DND-41 (cell line): Measurements from ENCODE around the gene RABGGTA.

ENCODE experiments used
- EZH2 ChIP-seq: IDR thresholded peaks from 3 replicates; pipeline ENCODE4 v1.6.1; 2012; ENCODE audit warnings: borderline replicate concordance, low read depth, mild to moderate bottlenecking, moderate library complexity, low read length, inconsistent platforms; ENCODE audit not compliant: severe bottlenecking
- TF ChIP-seq, protein P1 (sequence below): IDR thresholded peaks from 2 replicates; pipeline ENCODE4 v1.5.1; 2012; ENCODE audit warnings: borderline replicate concordance, low read length, moderate library complexity, mild to moderate bottlenecking; ENCODE audit not compliant: poor library complexity, severe bottlenecking; ENCODE audit errors: extremely low read depth

DNA sequence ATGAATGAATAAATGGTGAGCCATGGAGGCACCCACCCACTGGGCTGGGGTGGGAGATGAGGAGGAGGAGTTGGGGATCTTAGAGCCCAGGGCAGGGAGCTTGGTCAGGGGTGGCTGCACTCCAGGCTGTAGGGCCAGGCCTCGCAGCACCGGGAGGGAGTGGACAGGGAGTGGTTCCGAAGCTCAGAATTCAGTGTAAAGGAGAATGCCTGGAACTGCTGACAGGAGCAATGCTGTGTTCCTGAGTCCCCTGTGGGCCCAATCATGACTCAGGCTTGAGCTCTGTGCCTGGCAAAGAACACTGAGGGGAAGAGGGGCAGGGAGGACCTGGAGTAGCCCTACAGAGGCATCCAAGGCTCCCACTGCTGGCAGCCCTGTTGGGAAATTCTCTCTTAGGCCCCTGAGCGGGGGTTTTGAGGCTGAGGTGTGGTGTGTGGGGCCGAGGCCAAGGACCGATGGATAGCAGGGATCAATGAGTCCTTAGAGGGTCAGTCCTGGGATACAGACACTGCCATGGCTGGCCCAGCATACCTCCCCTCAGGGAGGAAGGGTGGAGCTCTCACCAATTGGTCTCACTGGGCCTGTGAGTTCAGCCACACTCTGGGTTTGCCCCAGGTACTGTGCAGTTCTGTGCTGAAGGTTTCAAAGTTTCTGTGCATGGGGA lies 9.5 kb upstream of the RABGGTA start:
- TF ChIP-seq, protein P1, sequence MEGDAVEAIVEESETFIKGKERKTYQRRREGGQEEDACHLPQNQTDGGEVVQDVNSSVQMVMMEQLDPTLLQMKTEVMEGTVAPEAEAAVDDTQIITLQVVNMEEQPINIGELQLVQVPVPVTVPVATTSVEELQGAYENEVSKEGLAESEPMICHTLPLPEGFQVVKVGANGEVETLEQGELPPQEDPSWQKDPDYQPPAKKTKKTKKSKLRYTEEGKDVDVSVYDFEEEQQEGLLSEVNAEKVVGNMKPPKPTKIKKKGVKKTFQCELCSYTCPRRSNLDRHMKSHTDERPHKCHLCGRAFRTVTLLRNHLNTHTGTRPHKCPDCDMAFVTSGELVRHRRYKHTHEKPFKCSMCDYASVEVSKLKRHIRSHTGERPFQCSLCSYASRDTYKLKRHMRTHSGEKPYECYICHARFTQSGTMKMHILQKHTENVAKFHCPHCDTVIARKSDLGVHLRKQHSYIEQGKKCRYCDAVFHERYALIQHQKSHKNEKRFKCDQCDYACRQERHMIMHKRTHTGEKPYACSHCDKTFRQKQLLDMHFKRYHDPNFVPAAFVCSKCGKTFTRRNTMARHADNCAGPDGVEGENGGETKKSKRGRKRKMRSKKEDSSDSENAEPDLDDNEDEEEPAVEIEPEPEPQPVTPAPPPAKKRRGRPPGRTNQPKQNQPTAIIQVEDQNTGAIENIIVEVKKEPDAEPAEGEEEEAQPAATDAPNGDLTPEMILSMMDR = no peak
- no peak for TF ChIP-seq EZH2
